Liver (tissue), 9 donors: Measurements from ENCODE around the gene PDE4D. TPM values are rescaled to one million over a fixed set of nuclear protein-coding genes. Genes with fewer than 3 reads are reported as not detected.

Source experiments
- DNase-seq: peaks from one replicate; pipeline ENCODE4 v3.0.0-alpha.2; 2017; ENCODE audit warnings: low spot score
- H3K27ac ChIP-seq, 2 donors: one replicate each; pipeline ENCODE4 v1.7.0; 2013; ENCODE audit warnings: inconsistent platforms in 2 of 2, low read length in 2 of 2, control low read depth in 1 of 2, low read depth in 1 of 2, mild to moderate bottlenecking in 1 of 2
- H3K27me3 ChIP-seq, 4 donors: one replicate each; pipeline versions ENCODE4 v1.6.1 to v1.7.0; 2013; ENCODE audit warnings: low read length in 3 of 4, inconsistent platforms in 1 of 4, mild to moderate bottlenecking in 1 of 4, moderate library complexity in 1 of 4; ENCODE audit not compliant: control insufficient read depth in 4 of 4, insufficient read depth in 4 of 4
- H3K36me3 ChIP-seq, 4 donors: one replicate each; pipeline versions ENCODE4 v1.6.1 to v1.7.0; 2013; ENCODE audit warnings: low read length in 3 of 4, mild to moderate bottlenecking in 3 of 4, low read depth in 1 of 4, moderate library complexity in 1 of 4; ENCODE audit not compliant: control insufficient read depth in 4 of 4, insufficient read depth in 3 of 4
- H3K4me1 ChIP-seq, 4 donors: one replicate each; pipeline versions ENCODE4 v1.6.1 to v1.7.0; 2013; ENCODE audit warnings: low read length in 3 of 4, mild to moderate bottlenecking in 3 of 4, moderate library complexity in 1 of 4; ENCODE audit not compliant: control insufficient read depth in 4 of 4, insufficient read depth in 4 of 4
- H3K4me3 ChIP-seq, 3 donors: one replicate each; pipeline versions ENCODE4 v1.6.1 to v1.7.0; 2013; ENCODE audit warnings: low read length in 3 of 3, control low read depth in 1 of 3, low read depth in 1 of 3, mild to moderate bottlenecking in 1 of 3
- H3K9ac ChIP-seq, 2 donors: one replicate each; pipeline ENCODE4 v1.7.0; 2013; ENCODE audit warnings: low read length in 2 of 2, mild to moderate bottlenecking in 2 of 2, moderate library complexity in 2 of 2, control low read depth in 1 of 2, low read depth in 1 of 2
- H3K9me3 ChIP-seq, 4 donors: one replicate each; pipeline versions ENCODE4 v1.6.1 to v1.7.0; 2013; ENCODE audit warnings: low read length in 3 of 4; ENCODE audit not compliant: control insufficient read depth in 4 of 4
- ATF3 ChIP-seq: IDR thresholded peaks from 2 replicates; pipeline ENCODE4 v1.6.1; 2016; ENCODE audit warnings: antibody characterized with exemption
- EGR1 ChIP-seq, 2 donors: IDR thresholded peaks; 2 replicates each; pipeline ENCODE4 v1.6.1; 2016 to 2018; ENCODE audit warnings: antibody characterized with exemption in 2 of 2, low read depth in 2 of 2
- FOXA1 ChIP-seq: IDR thresholded peaks from 2 replicates; pipeline ENCODE4 v1.6.1; 2016; ENCODE audit warnings: antibody characterized with exemption
- FOXA2 ChIP-seq: IDR thresholded peaks from 2 replicates; pipeline ENCODE4 v1.6.1; 2016; ENCODE audit warnings: antibody characterized with exemption
- GABPA ChIP-seq, 2 donors: IDR thresholded peaks in 1 of 2; conservative IDR thresholded peaks in 1 of 2; 2 replicates each; pipeline ENCODE4 v1.6.1; 2016; ENCODE audit warnings: antibody characterized with exemption in 2 of 2, mild to moderate bottlenecking in 1 of 2, moderate library complexity in 1 of 2
- HNF4G ChIP-seq: IDR thresholded peaks from 2 replicates; pipeline ENCODE4 v1.6.1; 2016; ENCODE audit warnings: antibody characterized with exemption
- JUND ChIP-seq, 2 donors: IDR thresholded peaks; 2 replicates each; pipeline ENCODE4 v1.6.1; 2016; ENCODE audit warnings: antibody characterized with exemption in 2 of 2
- MAX ChIP-seq: IDR thresholded peaks from 2 replicates; pipeline ENCODE4 v1.6.1; 2016; ENCODE audit warnings: antibody characterized with exemption
- NR2F2 ChIP-seq: IDR thresholded peaks from 2 replicates; pipeline ENCODE4 v1.6.1; 2016; ENCODE audit warnings: antibody characterized with exemption
- RAD21 ChIP-seq, 2 donors: IDR thresholded peaks; 2 replicates each; pipeline ENCODE4 v1.6.1; 2016; ENCODE audit warnings: antibody characterized with exemption in 2 of 2, mild to moderate bottlenecking in 2 of 2
- RXRA ChIP-seq, 2 donors: IDR thresholded peaks; 2 replicates each; pipeline ENCODE4 v1.6.1; 2017 to 2018; ENCODE audit warnings: antibody characterized with exemption in 2 of 2, mild to moderate bottlenecking in 1 of 2
- SP1 ChIP-seq: IDR thresholded peaks from 2 replicates; pipeline ENCODE4 v1.6.1; 2018; ENCODE audit warnings: antibody characterized with exemption, mild to moderate bottlenecking
- TAF1 ChIP-seq: conservative IDR thresholded peaks from 2 replicates; pipeline ENCODE4 v1.6.1; 2016; ENCODE audit warnings: antibody characterized with exemption, mild to moderate bottlenecking
- YY1 ChIP-seq: IDR thresholded peaks from 2 replicates; pipeline ENCODE4 v1.6.1; 2016; ENCODE audit warnings: antibody characterized with exemption, mild to moderate bottlenecking
- WGBS: extraction: QIAGEN DNeasy Blood & Tissue Kit; methylation state at CpG from one replicate; pipeline ENCODE4 v1.1.7; 2013; 5-methylcytosine and 5-hydroxymethylcytosine counted together
- polyA plus RNA-seq, 2 donors: library from polyadenylated mRNA; stranded (reverse) in 1 of 2; unstranded in 1 of 2; fragments of 200-250 nt in 1 of 2; fragments of >200 nt in 1 of 2; fragmentation: Nextera tagmentation in 1 of 2; extraction: Ambion mirVana in 1 of 2; gene quantifications; one replicate each; pipeline versions ENCODE4 v1.2.1 to v1.2.3, GENCODE V29; 2013 to 2015
- total RNA-seq, 2 donors: library from RNA; depleted of rRNA; stranded (reverse); fragments of >200 nt; gene quantifications; one replicate each; pipeline ENCODE4 v1.2.3, GENCODE V29; 2014
- TF ChIP-seq, protein P1 (sequence below): fragments of 150-350 bp; IDR thresholded peaks from 2 replicates; pipeline ENCODE4 v1.5.1; 2017; ENCODE audit warnings: improper control_type of control experiment, low read depth, low read length; ENCODE audit not compliant: missing input control
- TF ChIP-seq, protein P2 (sequence below): IDR thresholded peaks from 2 replicates; pipeline ENCODE4 v1.6.1; 2016; ENCODE audit warnings: antibody characterized with exemption
- donor health status: healthy.
- donor health status: healthy.
- donor health status: healthy.
- donor health status: healthy.
- donor health status: healthy.

The PDE4D gene
- total and polyA plus RNA-seq, 4 donors: 0.67 to 11.9 (median 6.5) TPM

DNA sequence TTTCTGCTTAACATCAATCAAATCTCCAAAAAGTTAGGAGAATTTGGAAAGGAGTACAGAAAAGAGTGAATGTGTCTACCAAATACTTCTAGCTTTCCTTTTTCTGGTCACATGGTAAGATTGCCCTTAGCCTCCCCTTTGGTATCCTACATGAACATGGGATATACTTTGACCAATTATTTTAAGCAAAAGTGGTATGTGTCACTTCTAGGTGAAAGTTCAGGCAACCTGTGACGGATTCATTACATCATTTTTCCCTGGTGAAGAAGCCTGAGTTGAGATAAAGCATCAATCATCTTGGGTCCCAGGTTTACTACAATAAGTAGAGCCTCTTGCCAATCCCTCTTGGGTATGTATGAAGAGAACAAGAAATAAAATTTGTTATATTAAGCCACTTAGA, 419.2 kb downstream of the PDE4D start:
- no peaks in the 10 kb centered on the region for H3K4me1 ChIP-seq
- H3K4me3 ChIP-seq: no peak overlapping the region
- 89% methylated on average over 1 of the region's 1 CpG for WGBS
- no peaks in the 10 kb centered on the region for H3K27me3 ChIP-seq
- H3K36me3 ChIP-seq: no peaks in the 10 kb centered on the region
- no peak for DNase-seq
- TF ChIP-seq ATF3: no peak
- TF ChIP-seq, protein P1, sequence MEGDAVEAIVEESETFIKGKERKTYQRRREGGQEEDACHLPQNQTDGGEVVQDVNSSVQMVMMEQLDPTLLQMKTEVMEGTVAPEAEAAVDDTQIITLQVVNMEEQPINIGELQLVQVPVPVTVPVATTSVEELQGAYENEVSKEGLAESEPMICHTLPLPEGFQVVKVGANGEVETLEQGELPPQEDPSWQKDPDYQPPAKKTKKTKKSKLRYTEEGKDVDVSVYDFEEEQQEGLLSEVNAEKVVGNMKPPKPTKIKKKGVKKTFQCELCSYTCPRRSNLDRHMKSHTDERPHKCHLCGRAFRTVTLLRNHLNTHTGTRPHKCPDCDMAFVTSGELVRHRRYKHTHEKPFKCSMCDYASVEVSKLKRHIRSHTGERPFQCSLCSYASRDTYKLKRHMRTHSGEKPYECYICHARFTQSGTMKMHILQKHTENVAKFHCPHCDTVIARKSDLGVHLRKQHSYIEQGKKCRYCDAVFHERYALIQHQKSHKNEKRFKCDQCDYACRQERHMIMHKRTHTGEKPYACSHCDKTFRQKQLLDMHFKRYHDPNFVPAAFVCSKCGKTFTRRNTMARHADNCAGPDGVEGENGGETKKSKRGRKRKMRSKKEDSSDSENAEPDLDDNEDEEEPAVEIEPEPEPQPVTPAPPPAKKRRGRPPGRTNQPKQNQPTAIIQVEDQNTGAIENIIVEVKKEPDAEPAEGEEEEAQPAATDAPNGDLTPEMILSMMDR: no peak
- no peak for TF ChIP-seq FOXA1
- TF ChIP-seq RXRA (IDR thresholded peaks at IDR 0.05): no peak
- TF ChIP-seq JUND (IDR thresholded peaks at IDR 0.05): no peak
- no peak for TF ChIP-seq NR2F2
- TF ChIP-seq RAD21 (IDR thresholded peaks at IDR 0.05): no peak
- TF ChIP-seq TAF1: no peak
- no peak overlapping the region for H3K9ac ChIP-seq
- H3K9me3 ChIP-seq: no peaks in the 10 kb centered on the region
- H3K27ac ChIP-seq: no peak overlapping the region

DNA sequence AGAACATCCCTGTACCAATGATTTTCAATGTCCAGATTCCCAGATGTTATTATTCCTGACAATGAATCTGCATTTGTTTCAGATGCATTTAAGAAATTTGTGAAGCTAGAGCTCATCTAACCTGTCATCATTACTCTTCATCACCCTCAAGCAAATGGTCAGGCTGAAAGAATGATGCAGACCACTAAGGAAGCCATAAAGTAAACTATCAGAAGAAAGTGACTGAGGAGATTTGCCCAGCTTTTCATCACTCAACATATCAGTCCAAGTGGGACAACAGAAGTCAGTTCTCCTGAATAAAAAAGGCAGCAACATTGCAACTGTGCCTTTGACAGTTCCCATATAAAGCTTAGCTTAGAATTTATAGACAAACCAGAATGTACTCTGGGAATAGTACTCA, 419.9 kb downstream of the PDE4D start:
- DNase-seq: no peak
- Histone ChIP-seq H3K9ac (no peak overlapping the region), H3K9me3 (no peaks in the 10 kb centered on the region), H3K27ac (no peak overlapping the region), H3K4me1 (no peaks in the 10 kb centered on the region), H3K36me3 (no peaks in the 10 kb centered on the region), H3K4me3 (no peak overlapping the region), H3K27me3 (no peaks in the 10 kb centered on the region)
- TF ChIP-seq, protein P2, sequence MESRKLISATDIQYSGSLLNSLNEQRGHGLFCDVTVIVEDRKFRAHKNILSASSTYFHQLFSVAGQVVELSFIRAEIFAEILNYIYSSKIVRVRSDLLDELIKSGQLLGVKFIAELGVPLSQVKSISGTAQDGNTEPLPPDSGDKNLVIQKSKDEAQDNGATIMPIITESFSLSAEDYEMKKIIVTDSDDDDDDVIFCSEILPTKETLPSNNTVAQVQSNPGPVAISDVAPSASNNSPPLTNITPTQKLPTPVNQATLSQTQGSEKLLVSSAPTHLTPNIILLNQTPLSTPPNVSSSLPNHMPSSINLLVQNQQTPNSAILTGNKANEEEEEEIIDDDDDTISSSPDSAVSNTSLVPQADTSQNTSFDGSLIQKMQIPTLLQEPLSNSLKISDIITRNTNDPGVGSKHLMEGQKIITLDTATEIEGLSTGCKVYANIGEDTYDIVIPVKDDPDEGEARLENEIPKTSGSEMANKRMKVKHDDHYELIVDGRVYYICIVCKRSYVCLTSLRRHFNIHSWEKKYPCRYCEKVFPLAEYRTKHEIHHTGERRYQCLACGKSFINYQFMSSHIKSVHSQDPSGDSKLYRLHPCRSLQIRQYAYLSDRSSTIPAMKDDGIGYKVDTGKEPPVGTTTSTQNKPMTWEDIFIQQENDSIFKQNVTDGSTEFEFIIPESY: no peak
- TF ChIP-seq GABPA (IDR thresholded peaks at IDR 0.05 in 1 of 2, conservative IDR thresholded peaks at IDR 0.05 in 1 of 2) (no peak), YY1 (no peak), NR2F2 (no peak), FOXA2 (no peak), RAD21 (IDR thresholded peaks at IDR 0.05) (no peak), SP1 (no peak), RXRA (IDR thresholded peaks at IDR 0.05) (no peak), TAF1 (no peak), MAX (no peak), EGR1 (IDR thresholded peaks at IDR 0.05; ENCODE audit: low read depth in 2 of 2) (no peak), HNF4G (no peak)
- TF ChIP-seq, protein P1: no peak
